Measurements from ENCODE around the gene WWOX.

Gene WWOX

GRCh38 chr16:78278056-78278450, 178.6 kb downstream of the WWOX start:
- no peak for DNase-seq

DNA sequence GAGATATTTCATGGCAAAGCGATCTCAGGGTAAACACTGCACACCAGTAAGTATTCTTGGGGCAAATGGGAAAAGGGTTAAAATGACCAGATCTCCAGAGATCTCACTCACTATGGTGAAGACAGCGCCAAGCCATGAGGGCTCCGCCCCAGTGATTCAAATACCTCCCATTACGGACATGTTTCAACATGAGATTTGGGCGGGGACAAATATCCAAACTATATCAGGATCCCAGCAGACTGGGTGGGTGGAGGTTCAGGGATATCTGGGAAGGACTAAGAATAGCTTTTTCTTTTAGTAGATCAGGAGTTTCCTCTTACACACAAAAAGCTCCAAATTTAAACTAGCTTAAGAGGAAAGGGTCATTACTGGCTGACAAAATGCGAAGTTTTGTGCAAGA, 181.7 kb downstream of the WWOX start:
- no peak for DNase-seq

DNA sequence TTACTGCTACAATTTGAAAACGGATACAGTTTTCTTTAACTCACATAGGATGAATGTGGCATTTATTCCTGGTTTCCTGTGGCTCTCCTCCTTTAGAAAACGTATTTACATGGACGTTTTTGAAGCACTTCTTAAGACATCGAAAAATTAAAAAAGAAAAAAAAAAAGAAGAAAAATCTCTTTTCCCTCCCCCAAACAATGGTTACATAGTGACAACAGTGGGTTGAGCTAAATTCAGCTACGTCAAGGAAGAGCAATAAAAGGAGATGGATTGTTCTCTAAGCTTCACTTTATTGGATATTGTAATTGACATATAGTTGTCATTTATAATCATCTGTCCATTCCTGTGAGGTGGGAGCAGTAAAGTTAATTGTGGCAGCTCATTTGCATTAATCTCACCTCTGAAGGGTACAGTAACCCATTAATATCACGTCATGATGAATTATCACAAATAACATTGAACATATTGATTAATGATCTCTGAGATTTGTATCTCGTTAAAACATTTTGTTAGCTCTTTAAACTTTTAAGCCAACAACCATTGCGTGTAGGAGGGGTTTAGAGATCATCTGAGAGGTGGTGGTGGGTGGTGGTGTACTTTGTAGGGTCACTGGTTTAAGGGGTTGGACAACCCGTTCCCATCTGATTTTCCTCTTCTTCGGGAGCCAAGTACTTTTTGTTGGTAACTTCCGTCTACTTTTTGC, 184.2 kb downstream of the WWOX start:
- no peak for DNase-seq

DNA sequence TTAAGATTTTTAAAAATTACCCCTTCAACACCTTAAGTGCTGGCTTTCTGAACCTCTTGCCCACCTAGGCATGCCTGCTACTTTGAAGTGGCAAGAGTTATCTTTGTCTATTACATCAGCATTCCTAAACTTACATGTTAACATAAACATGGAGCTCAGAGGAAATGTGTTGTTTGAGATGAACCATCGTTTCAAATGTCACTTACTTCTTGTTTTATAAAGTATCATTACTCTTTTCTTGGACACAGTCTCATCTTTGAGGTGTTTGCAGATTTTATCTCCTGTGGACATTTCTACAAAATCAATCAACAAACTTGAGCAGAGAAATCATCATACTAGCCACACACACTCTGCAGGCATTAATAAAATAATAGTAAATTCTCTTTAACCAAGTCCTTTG, 184.9 kb downstream of the WWOX start:
- DNase-seq, result no peak

- DNase-seq, result no peak
These were observed 185.5 kb downstream of the WWOX start for GRCh38 chr16:78284957-78285434.

GRCh38 chr16:78285437-78285922, 186.0 kb downstream of the WWOX start:
- no peak for DNase-seq

- DNase-seq, result no peak
These were observed 186.6 kb downstream of the WWOX start for GRCh38 chr16:78286065-78286464.

DNA sequence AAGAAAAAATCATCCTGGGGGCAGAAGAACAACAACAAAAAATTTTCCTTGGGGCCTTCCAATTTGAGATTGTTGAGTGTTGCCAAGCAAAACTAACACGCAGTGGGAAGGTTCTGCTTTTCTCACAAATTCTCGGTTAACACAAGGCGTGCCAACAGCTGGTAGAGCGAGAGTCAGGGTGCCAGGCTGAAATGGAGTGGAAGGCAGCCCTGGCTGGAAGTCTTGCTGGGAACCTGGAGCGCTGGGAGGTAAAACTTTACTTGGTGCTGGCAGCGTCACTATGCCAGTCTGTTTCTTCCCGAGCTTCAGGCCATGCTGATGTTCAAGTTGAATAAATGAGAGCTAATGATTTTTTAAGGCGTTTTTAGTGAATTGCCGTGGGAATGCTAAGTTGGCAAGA, 189.4 kb downstream of the WWOX start:
- DNase-seq, result no peak

- DNase-seq, result no peak
These were observed 189.9 kb downstream of the WWOX start for GRCh38 chr16:78289373-78289772.

- no peak for DNase-seq
These were observed 190.4 kb downstream of the WWOX start for GRCh38 chr16:78289844-78290277.

- DNase-seq, result no peak
These were observed 190.9 kb downstream of the WWOX start for GRCh38 chr16:78290395-78290794.

DNA sequence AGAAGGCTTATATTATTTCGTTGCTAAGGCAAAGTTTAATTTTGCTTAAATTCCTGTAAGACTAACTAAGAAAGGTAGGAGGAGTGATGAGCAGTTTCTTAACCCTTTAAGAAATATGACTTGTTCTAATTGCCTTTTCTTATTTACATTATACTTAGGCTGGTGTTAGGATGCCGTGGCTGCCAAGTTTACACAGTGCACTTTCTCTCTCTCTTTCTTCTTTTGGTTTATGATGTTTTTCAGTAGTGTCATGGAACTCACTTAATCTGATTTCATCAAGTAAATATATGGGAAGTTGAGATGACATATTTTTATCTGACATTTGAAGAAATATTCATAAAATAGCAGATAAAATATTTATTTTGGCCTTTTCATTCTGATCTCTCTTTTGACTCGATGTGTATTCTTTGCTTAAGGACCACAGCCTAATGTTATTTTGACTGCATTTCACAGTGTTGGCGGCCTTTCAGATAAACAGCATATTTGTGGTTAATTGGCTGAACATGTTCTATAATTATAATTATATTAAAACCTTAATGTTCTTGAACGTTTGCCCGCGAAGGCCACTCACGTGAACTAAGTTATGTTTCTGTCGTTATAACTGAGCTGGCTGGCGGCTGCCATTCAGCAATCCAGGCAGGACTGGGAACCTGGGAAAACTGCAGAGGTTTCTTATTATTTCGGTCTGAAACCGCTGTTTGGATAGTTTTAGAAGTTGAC, 191.6 kb downstream of the WWOX start:
- no peak for DNase-seq

DNA sequence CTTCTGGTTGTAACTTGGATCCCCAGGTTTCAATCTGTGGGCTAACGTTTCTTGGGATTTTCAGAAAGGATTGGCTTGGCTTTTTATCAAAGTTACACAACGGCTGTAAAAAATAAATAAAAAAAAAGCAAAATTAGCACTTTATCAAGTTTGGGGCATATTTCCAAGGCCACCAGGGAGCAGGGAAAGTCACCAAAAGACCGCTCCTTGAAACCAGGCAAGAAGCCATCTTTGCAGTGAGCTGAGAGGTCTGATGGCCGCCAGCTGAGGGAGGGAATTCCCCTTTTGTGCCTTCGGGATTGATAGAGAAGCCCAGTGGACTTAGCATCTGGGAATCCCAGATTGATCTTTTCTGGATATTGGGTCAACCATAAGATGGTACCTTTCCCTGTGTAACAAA, 192.2 kb downstream of the WWOX start:
- DNase-seq, result no peak

DNA sequence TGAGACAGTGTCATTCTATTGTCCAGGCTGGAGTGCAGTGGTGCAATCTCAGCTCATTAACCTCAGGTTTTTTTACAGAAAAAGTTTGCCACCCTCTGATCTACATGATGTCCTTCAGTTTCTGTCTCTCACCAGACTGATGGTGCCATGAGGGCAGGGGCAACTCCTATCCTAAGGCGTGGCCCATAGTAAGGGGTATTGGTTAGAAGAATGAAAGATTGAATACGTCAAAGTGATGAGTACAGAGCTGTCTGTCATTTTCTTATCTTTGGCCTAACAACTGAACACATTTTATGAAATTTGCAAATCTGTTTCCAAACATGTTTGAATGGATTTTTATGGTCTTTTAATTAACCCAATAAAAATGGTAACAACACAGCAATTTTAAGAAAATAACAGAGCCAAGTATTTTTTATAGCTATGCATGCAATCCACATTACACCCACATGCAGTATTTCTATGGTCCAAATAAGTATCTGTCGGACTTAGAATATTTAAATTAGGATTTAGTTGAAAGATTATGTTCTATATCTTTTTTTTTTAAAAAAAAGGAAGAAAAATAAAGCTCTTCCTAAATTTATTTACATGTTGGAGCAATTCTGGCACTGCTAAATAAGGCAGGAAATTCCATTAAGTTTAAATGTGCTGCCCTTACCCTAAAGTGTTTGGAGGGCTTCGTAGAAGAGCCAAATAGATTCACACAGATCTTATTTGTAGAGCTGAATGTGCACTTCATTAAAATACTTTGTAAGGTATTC, 192.8 kb downstream of the WWOX start:
- no peak for DNase-seq

GRCh38 chr16:78292844-78293380, 193.5 kb downstream of the WWOX start:
- no peak for DNase-seq

DNA sequence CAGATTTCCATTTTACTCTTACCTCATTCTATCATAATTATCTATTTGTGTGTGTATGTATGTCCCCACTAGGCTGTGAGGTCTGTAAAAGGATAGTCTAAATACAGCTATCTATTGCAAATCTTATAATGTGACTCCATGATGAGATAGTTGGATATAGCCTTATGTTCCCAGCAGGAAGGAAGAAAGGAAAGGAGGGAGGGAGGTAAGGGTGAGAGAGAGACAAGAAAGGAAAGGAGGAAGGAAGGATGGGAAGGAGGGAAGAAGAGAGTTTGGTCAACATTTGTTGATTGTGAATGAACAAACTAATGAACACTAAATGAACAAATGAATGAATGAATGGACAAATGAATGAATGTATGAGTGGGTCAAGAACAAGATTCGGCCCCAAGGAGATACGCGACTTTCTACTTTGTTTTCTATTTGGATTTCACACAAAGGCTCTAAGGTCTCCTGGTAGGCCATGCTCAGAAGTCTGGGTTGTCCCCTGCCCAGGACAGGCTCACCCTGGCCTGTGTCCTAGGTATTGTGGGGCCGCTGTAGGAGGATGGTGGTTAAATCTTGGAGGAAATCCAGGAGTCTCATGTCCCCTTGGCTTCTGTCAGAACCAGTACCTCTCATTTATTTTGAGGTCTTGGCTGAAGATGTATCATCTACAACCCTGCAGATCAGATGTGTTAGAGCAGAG, 195.2 kb downstream of the WWOX start:
- DNase-seq, result no peak

- DNase-seq, result no peak
These were observed 197.7 kb downstream of the WWOX start for GRCh38 chr16:78297066-78297666.

GRCh38 chr16:78298986-78299385, 199.5 kb downstream of the WWOX start:
- no peak for DNase-seq

DNA sequence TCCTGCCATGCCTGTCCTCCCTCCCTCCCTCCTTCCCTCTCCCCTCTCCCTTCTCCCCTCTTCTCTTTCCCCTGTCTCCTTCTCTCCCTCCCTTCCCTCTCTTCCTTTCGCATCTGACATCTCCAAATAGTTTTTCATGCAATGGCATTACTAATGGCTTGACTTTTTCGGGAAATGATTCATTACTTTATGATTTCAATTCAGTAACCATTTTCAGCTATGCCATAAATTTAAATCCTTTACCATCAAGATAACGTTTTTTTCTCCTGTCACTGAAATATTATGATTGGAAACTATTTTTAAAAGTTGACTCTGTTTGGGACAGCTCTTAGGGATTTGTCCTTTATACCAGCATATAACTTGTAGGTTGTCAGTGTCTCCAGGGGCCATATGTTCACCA, 201.0 kb downstream of the WWOX start:
- DNase-seq, result no peak

GRCh38 chr16:78303946-78304345, 204.5 kb downstream of the WWOX start:
- DNase-seq, result no peak

DNA sequence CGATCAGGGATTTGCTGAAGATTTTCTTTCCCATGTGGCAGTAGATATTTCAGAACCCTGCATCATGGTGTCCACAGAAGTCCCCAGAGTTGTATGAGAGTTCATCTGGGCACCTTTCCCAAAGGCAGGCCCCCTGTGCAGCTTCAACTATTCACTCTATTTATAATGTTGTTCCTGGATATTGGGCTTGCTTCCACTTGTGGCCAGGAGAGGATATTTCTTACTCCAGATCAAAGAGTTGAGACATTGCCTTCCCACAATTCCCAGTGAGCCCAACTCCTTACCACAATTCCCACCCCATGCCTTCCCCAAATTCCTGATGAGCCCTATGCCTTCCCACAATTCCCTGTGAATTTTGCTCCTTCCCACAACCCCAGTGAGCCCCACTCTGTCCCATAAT, 206.9 kb downstream of the WWOX start:
- DNase-seq, result no peak

- DNase-seq, result no peak
These were observed 208.5 kb downstream of the WWOX start for GRCh38 chr16:78307824-78308528.
